HEK293 (cell line): ENCODE measurements around the gene TLR8.

ENCODE experiments used
- CTCF ChIA-PET: fragments of 350-600 bp; formaldehyde crosslinking; extraction: SDS; loops from one replicate; lab custom pipeline; 2021; ENCODE audit warnings: antibody characterized with exemption; lab: Yijun Ruan, JAX
- POLR2A ChIA-PET: fragments of 300-600 bp; formaldehyde crosslinking; extraction: SDS; loops from one replicate; lab custom pipeline; 2020; ENCODE audit warnings: antibody characterized with exemption, inconsistent platforms; lab: Yijun Ruan, JAX
- H3K27ac ChIP-seq: fragments of 200-500 bp; sonication (Bioruptor generic); 2 replicates; pipeline ENCODE4 v1.5.1; 2014; ENCODE audit warnings: low read depth, low read length, control low read depth, inconsistent platforms; ENCODE audit errors: extremely low read depth
- H3K36me3 ChIP-seq, 2 experiments: fragments of 200-500 bp in 1 of 2; sonication (Bioruptor generic) in 1 of 2; 1 replicate in 1 of 2; 2 replicates in 1 of 2; pipeline ENCODE4 v1.5.1; 2014 to 2017; ENCODE audit warnings: inconsistent platforms in 2 of 2, low read length in 2 of 2; ENCODE audit not compliant: control insufficient read depth in 2 of 2, insufficient read depth in 1 of 2
- H3K4me1 ChIP-seq: fragments of 200-500 bp; sonication (Bioruptor generic); 2 replicates; pipeline ENCODE4 v1.5.1; 2014; ENCODE audit warnings: mild to moderate bottlenecking, low read length, inconsistent platforms; ENCODE audit not compliant: control insufficient read depth, insufficient read depth
- H3K4me3 ChIP-seq: 2 replicates; pipeline ENCODE4 v1.5.1; 2011; ENCODE audit warnings: low read depth, mild to moderate bottlenecking, control low read depth, low read length, moderate library complexity
- H3K9me3 ChIP-seq: fragments of 200-500 bp; sonication (Bioruptor generic); 2 replicates; pipeline ENCODE4 v1.5.1; 2014; ENCODE audit warnings: low read depth, low read length, inconsistent platforms; ENCODE audit not compliant: control insufficient read depth, insufficient read depth
- MEIS1 ChIP-seq: sonication (generic); formaldehyde crosslinking; IDR thresholded peaks from 2 replicates; pipeline ENCODE4 v1.8.1; 2022; ENCODE audit warnings: missing genetic modification reagents, mild to moderate bottlenecking, borderline replicate concordance
- OSR2 ChIP-seq: fragments of 450-650 bp; formaldehyde crosslinking; IDR thresholded peaks from 2 replicates; pipeline ENCODE4 v1.5.1; 2016; ENCODE audit warnings: missing biosample characterization, missing genetic modification characterization
- TSHZ1 ChIP-seq: fragments of 450-650 bp; formaldehyde crosslinking; IDR thresholded peaks from 2 replicates; pipeline ENCODE4 v1.5.1; 2016; ENCODE audit warnings: missing biosample characterization, missing genetic modification characterization, borderline replicate concordance
- WT1 ChIP-seq: fragments of 450-650 bp; formaldehyde crosslinking; IDR thresholded peaks from 2 replicates; pipeline ENCODE4 v1.5.1; 2016; ENCODE audit warnings: missing biosample characterization, missing genetic modification characterization
- YY1 ChIP-seq: fragments of 450-650 bp; formaldehyde crosslinking; IDR thresholded peaks from 2 replicates; pipeline ENCODE4 v1.5.1; 2018; ENCODE audit warnings: missing biosample characterization, missing genetic modification characterization
- ZBTB17 ChIP-seq: fragments of 450-650 bp; formaldehyde crosslinking; IDR thresholded peaks from 2 replicates; pipeline ENCODE4 v1.5.1; 2016; ENCODE audit warnings: missing biosample characterization, missing genetic modification characterization
- ZBTB20 ChIP-seq: fragments of 450-650 bp; formaldehyde crosslinking; IDR thresholded peaks from 2 replicates; pipeline ENCODE4 v1.5.1; 2016; ENCODE audit warnings: missing biosample characterization, missing genetic modification characterization
- ZEB2 ChIP-seq: fragments of 450-650 bp; formaldehyde crosslinking; IDR thresholded peaks from 2 replicates; pipeline ENCODE4 v1.5.1; 2016; ENCODE audit warnings: missing biosample characterization, missing genetic modification characterization
- ZFP69B ChIP-seq: fragments of 450-650 bp; formaldehyde crosslinking; IDR thresholded peaks from 2 replicates; pipeline ENCODE4 v1.5.1; 2016; ENCODE audit warnings: missing biosample characterization, missing genetic modification characterization
- ZNF174 ChIP-seq: fragments of 450-650 bp; formaldehyde crosslinking; IDR thresholded peaks from 2 replicates; pipeline ENCODE4 v1.5.0; 2017; ENCODE audit warnings: missing biosample characterization, mild to moderate bottlenecking, missing genetic modification characterization
- ZNF202 ChIP-seq: fragments of 450-650 bp; formaldehyde crosslinking; IDR thresholded peaks from 2 replicates; pipeline ENCODE4 v1.5.1; 2016; ENCODE audit warnings: missing biosample characterization, missing genetic modification characterization, borderline replicate concordance
- ZNF24 ChIP-seq: fragments of 450-650 bp; formaldehyde crosslinking; IDR thresholded peaks from 2 replicates; pipeline ENCODE4 v1.5.1; 2016; ENCODE audit warnings: missing biosample characterization, missing genetic modification characterization
- ZNF266 ChIP-seq: fragments of 450-650 bp; formaldehyde crosslinking; IDR thresholded peaks from 2 replicates; pipeline ENCODE4 v1.5.1; 2016; ENCODE audit warnings: missing biosample characterization, missing genetic modification characterization, low read depth
- ZNF280C ChIP-seq: fragments of 450-650 bp; formaldehyde crosslinking; IDR thresholded peaks from 2 replicates; pipeline ENCODE4 v1.5.1; 2016; ENCODE audit warnings: missing biosample characterization, missing genetic modification characterization
- ZNF292 ChIP-seq: fragments of 450-650 bp; formaldehyde crosslinking; IDR thresholded peaks from 2 replicates; pipeline ENCODE4 v1.5.1; 2016; ENCODE audit warnings: low read depth, missing biosample characterization, missing genetic modification characterization, borderline replicate concordance
- ZNF394 ChIP-seq: fragments of 450-650 bp; formaldehyde crosslinking; IDR thresholded peaks from 2 replicates; pipeline ENCODE4 v1.5.1; 2016; ENCODE audit warnings: missing biosample characterization, missing genetic modification characterization, mild to moderate bottlenecking, moderate library complexity, borderline replicate concordance
- ZNF544 ChIP-seq: fragments of 450-650 bp; formaldehyde crosslinking; IDR thresholded peaks from 2 replicates; pipeline ENCODE4 v1.5.0; 2017; ENCODE audit warnings: missing biosample characterization, missing genetic modification characterization
- ZNF549 ChIP-seq: fragments of 450-650 bp; IDR thresholded peaks from 2 replicates; pipeline ENCODE4 v1.5.1; 2018; ENCODE audit warnings: missing biosample characterization, missing genetic modification characterization, mild to moderate bottlenecking, inconsistent platforms, moderate library complexity
- ZNF555 ChIP-seq: fragments of 450-650 bp; formaldehyde crosslinking; conservative IDR thresholded peaks from 2 replicates; pipeline ENCODE4 v1.5.1; 2017; ENCODE audit warnings: missing biosample characterization, mild to moderate bottlenecking, missing genetic modification characterization, inconsistent platforms
- ZNF621 ChIP-seq: fragments of 450-650 bp; formaldehyde crosslinking; IDR thresholded peaks from 2 replicates; pipeline ENCODE4 v1.5.1; 2017; ENCODE audit warnings: missing biosample characterization, missing genetic modification characterization
- ZNF623 ChIP-seq: fragments of 450-650 bp; formaldehyde crosslinking; IDR thresholded peaks from 2 replicates; pipeline ENCODE4 v1.5.1; 2016; ENCODE audit warnings: missing biosample characterization, missing genetic modification characterization
- ZNF626 ChIP-seq: fragments of 450-650 bp; sonication (Bioruptor Pico); formaldehyde crosslinking; IDR thresholded peaks from 2 replicates; pipeline ENCODE4 v1.5.1; 2018; ENCODE audit warnings: missing biosample characterization, missing genetic modification characterization, inconsistent platforms
- ZNF654 ChIP-seq: fragments of 450-650 bp; formaldehyde crosslinking; IDR thresholded peaks from 2 replicates; pipeline ENCODE4 v1.5.1; 2016; ENCODE audit warnings: low read depth, missing biosample characterization, missing genetic modification characterization
- ZNF747 ChIP-seq: fragments of 450-650 bp; formaldehyde crosslinking; IDR thresholded peaks from 2 replicates; pipeline ENCODE4 v1.5.1; 2016; ENCODE audit warnings: missing biosample characterization, missing genetic modification characterization
- ZNF768 ChIP-seq: fragments of 450-650 bp; formaldehyde crosslinking; IDR thresholded peaks from 2 replicates; pipeline ENCODE4 v1.5.1; 2018; ENCODE audit warnings: missing biosample characterization, mild to moderate bottlenecking, missing genetic modification characterization
- ZSCAN4 ChIP-seq: fragments of 450-650 bp; formaldehyde crosslinking; IDR thresholded peaks from 2 replicates; pipeline ENCODE4 v1.5.1; 2017; ENCODE audit warnings: missing biosample characterization, missing genetic modification characterization

Gene TLR8

GRCh38 chrX:12965131-12965940 lies 58.9 kb downstream of the TLR8 start:
- Histone ChIP-seq H3K9me3 (no peaks in the 10 kb centered on the region), H3K27ac (no peak overlapping the region), H3K4me3 (no peak overlapping the region), H3K4me1 (no peaks in the 10 kb centered on the region), H3K36me3 (no peaks in the 10 kb centered on the region)
- TF ChIP-seq ZNF174 (tag by site-specific recombination) (no peak), ZNF621 (tag by site-specific recombination) (no peak), ZNF394 (no peak), MEIS1 (no peak), ZNF266 (no peak), WT1 (tag by site-specific recombination) (no peak), ZNF280C (tag by site-specific recombination) (no peak), ZNF768 (tag by site-specific recombination) (no peak), ZBTB17 (no peak), ZEB2 (tag by site-specific recombination) (no peak), ZNF654 (tag by site-specific recombination) (no peak), ZFP69B (tag by site-specific recombination) (no peak), ZNF747 (tag by site-specific recombination) (no peak), ZNF549 (tag by site-specific recombination) (no peak), TSHZ1 (tag by site-specific recombination) (no peak), ZSCAN4 (tag by site-specific recombination) (no peak), ZBTB20 (tag by site-specific recombination) (no peak), ZNF292 (no peak), ZNF623 (tag by site-specific recombination) (no peak)
- ChIA-PET CTCF (interaction anchor here (0.9 to 1.1 kb wide), 3 partner anchors 16 to 523 kb away, joined by 3 to 4 read pairs (median 3); no protein-coding TSS in a partner anchor), POLR2A (no interaction called here)

GRCh38 chrX:12966151-12966550 lies 59.7 kb downstream of the TLR8 start:
- ChIA-PET CTCF (interaction anchor here (0.6 to 1.1 kb wide), 3 partner anchors 17 to 522 kb away, joined by 3 read pairs; no protein-coding TSS in a partner anchor), POLR2A (no interaction called here)
- no peaks in the 10 kb centered on the region for H3K36me3 ChIP-seq
- H3K27ac ChIP-seq = no peak overlapping the region
- TF ChIP-seq YY1 (tag by site-specific recombination) (no peak), ZNF555 (tag by site-specific recombination) (no peak), ZNF24 (no peak), ZNF626 (tag by site-specific recombination) (no peak), OSR2 (tag by site-specific recombination) (no peak), MEIS1 (no peak), ZNF202 (tag by site-specific recombination) (no peak), ZNF544 (no peak)
- H3K9me3 ChIP-seq = no peaks in the 10 kb centered on the region
- H3K4me1 ChIP-seq = no peaks in the 10 kb centered on the region
- no peak overlapping the region for H3K4me3 ChIP-seq
